Astrocyte (in vitro differentiated cells and primary cell): ENCODE measurements around the gene RPLP2.

Source experiments
- CTCF ChIP-seq: IDR thresholded peaks from 2 replicates; pipeline ENCODE4 v1.5.1; 2011; ENCODE audit warnings: low read depth, mild to moderate bottlenecking, inconsistent platforms, low read length, moderate library complexity; ENCODE audit not compliant: insufficient read depth
- EZH2 ChIP-seq: IDR thresholded peaks from 2 replicates; pipeline ENCODE4 v1.6.1; 2012; ENCODE audit warnings: mild to moderate bottlenecking, low read length, inconsistent platforms; ENCODE audit not compliant: insufficient read depth

GRCh38 chr11:844693-845644 lies 35.2 kb downstream of the RPLP2 start:
- no peak for TF ChIP-seq CTCF
- TF ChIP-seq EZH2 = no peak
